Stimulated activated CD8-positive, alpha-beta memory T cell treated with anti-CD3 and anti-CD28 coated beads, Interleukin-4, amount 100 ng/mL, for 48 hours (primary cell): Measurements from ENCODE around the gene ALDH3B2.
"Not testable (repeated sequence)": the region's sequence is repeated elsewhere in the genome, so short reads cannot be mapped to it uniquely, and the experiment has no call there.

Experiments used
- DNase-seq: peaks from one replicate; pipeline ENCODE4 v3.0.0-alpha.2; 2020

ALDH3B2 gene

GRCh38 chr11:67660752-67661151 is 13.7 kb downstream of the ALDH3B2 start:
- not testable (repeated sequence) for DNase-seq

- DNase-seq: not testable (repeated sequence)
Observed at GRCh38 chr11:67659651-67660165, 14.7 kb downstream of the ALDH3B2 start.

- no peak for DNase-seq
Observed at GRCh38 chr11:67657300-67657699, 17.1 kb downstream of the ALDH3B2 start.

GRCh38 chr11:67656278-67656922 is 18.0 kb downstream of the ALDH3B2 start:
- DNase-seq: no peak

GRCh38 chr11:67654225-67654624 is 20.2 kb downstream of the ALDH3B2 start:
- DNase-seq: no peak

GRCh38 chr11:67652965-67653845 is 21.2 kb downstream of the ALDH3B2 start:
- no peak for DNase-seq

- DNase-seq: no peak
Observed at GRCh38 chr11:67651976-67652781, 22.2 kb downstream of the ALDH3B2 start.

- no peak for DNase-seq
Observed at GRCh38 chr11:67649634-67650510, 24.6 kb downstream of the ALDH3B2 start.

- no peak for DNase-seq
Observed at GRCh38 chr11:67648796-67649613, 25.4 kb downstream of the ALDH3B2 start.

GRCh38 chr11:67648140-67648795 is 26.2 kb downstream of the ALDH3B2 start:
- DNase-seq: peak; percentile 67

- DNase-seq: no peak
Observed at GRCh38 chr11:67647471-67647870, 27.0 kb downstream of the ALDH3B2 start.

GRCh38 chr11:67646535-67647336 is 27.7 kb downstream of the ALDH3B2 start:
- DNase-seq: peak; percentile 50

- no peak for DNase-seq
Observed at GRCh38 chr11:67645521-67646461, 28.6 kb downstream of the ALDH3B2 start.

GRCh38 chr11:67644472-67645418 is 29.7 kb downstream of the ALDH3B2 start:
- DNase-seq: no peak

- no peak for DNase-seq
Observed at GRCh38 chr11:67644042-67644441, 30.4 kb downstream of the ALDH3B2 start.

GRCh38 chr11:67642173-67643120 is 32.0 kb downstream of the ALDH3B2 start:
- no peak for DNase-seq
